ENCODE measurements around the gene WDR54.

WDR54 gene

DNA sequence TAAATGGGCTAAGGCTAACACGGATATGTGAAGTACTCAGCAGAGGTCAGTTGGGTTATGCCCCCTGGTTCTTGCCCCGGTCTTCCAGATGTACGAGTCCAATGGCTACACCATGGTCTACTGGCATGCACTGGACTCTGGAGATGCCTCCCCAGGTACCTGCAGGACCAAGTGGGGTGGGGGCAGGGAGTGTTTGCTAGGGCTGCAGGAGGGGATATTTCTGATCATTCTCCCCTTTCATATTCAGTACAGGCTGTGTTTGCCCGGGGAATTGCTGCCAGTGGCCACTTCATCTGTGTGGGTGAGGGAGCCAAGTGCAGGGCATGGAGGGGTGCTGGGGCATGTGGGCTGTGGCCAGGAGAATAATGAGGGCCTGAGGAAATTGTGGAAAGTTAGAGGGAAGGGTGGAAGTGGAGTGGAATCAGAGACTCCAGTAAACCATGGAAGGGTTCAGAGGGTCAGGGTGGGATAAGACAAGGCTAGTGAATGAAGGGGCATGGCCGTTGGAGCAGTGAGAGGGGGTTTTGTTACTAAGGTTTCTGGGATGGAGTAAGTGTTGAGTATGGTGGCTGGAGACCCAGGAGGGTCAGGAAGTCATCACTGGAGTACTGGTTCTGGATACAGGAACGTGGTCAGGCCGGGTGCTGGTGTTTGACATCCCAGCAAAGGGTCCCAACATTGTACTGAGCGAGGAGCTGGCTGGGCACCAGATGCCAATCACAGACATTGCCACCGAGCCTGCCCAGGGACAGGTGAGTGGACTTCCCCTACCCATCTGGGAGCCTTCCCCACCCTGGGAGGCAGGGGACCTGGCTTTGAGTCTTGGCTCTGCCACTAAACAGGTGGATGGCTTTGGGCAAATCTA is 1.9 kb downstream of the WDR54 start:
- H3K9me3 ChIP-seq (ENCODE audit: insufficient read depth, low read length, severe bottlenecking): no peaks in the 10 kb centered on the region
- no peaks in the 10 kb centered on the region for H3K27me3 ChIP-seq (ENCODE audit: insufficient read depth, low read length, poor library complexity)
- no peak for DNase-seq
- no peak for TF ChIP-seq EZH2 (IDR thresholded peaks at IDR 0.05; ENCODE audit: borderline replicate concordance, low read depth, low read length, severe bottlenecking)
- TF ChIP-seq, protein P1, sequence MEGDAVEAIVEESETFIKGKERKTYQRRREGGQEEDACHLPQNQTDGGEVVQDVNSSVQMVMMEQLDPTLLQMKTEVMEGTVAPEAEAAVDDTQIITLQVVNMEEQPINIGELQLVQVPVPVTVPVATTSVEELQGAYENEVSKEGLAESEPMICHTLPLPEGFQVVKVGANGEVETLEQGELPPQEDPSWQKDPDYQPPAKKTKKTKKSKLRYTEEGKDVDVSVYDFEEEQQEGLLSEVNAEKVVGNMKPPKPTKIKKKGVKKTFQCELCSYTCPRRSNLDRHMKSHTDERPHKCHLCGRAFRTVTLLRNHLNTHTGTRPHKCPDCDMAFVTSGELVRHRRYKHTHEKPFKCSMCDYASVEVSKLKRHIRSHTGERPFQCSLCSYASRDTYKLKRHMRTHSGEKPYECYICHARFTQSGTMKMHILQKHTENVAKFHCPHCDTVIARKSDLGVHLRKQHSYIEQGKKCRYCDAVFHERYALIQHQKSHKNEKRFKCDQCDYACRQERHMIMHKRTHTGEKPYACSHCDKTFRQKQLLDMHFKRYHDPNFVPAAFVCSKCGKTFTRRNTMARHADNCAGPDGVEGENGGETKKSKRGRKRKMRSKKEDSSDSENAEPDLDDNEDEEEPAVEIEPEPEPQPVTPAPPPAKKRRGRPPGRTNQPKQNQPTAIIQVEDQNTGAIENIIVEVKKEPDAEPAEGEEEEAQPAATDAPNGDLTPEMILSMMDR (IDR thresholded peaks at IDR 0.05; ENCODE audit: borderline replicate concordance, extremely low read depth, low read length, poor library complexity, severe bottlenecking): no peak
- peaks cover 12% of the 10 kb centered on the region for H3K79me2 ChIP-seq (ENCODE audit: insufficient read depth, low read length)
- no peaks in the 10 kb centered on the region for H4K20me1 ChIP-seq (ENCODE audit: insufficient read depth, low read length)
- H2AFZ ChIP-seq (ENCODE audit: low read depth, low read length): no peak overlapping the region
- no peak overlapping the region for H3K4me3 ChIP-seq (ENCODE audit: low read depth in 1 of 2, low read length in 2 of 2)
- no peak for ATAC-seq (ENCODE audit: insufficient read depth, low read depth)
- peak overlapping the region; percentile 100 for H3K4me2 ChIP-seq (ENCODE audit: insufficient read depth, low read length)
- peaks cover 32% of the 10 kb centered on the region for H3K4me1 ChIP-seq (ENCODE audit: insufficient read depth, low read length)
- peak overlapping the region; percentile 11; the same call in 1 of the 2 replicates for H3K9ac ChIP-seq (ENCODE audit: low read depth, low read length)
- H3K36me3 ChIP-seq (ENCODE audit: insufficient read depth, low read length): peaks cover 42% of the 10 kb centered on the region
- no peak overlapping the region for H3K27ac ChIP-seq (ENCODE audit: low read length)

DNA sequence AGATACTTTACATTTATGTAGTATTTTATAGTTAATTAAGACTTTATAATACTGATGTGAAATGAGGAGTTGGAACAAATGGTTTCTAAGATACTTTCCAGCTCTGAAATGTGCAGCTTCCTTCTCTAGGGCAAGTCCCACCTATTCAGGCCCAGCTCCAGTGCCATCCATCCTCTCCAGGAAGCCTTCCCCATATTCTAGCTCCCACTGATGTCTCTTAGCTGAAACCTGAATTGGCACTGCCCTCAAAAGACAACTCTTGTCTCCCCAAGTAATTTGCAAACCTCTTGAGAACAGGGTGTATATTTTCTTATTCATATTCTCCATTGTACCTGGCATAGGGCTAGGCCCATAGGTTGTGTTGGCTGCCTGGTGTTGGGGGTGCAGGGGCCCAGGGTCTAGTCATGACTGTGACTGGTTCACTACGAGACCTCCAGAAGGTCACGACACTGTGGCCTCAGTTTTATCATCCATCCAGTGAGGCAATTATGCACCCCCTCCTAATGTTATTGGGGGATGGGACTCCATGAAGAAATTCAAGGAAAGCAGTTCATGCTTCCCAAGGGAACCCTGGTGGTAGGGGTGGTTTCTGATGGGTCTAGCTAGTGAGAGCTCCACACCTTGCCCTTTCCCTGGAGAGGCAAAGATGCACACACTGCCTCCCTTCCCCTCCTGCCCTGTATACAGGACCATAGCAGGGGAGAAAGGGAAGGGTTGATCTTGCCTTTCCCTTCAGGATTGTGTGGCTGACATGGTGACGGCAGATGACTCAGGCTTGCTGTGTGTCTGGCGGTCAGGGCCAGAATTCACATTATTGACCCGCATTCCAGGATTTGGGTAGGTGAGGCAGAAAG is 2.8 kb downstream of the WDR54 start:
- no peak for DNase-seq
- H3K36me3 ChIP-seq (ENCODE audit: insufficient read depth, low read length): peaks cover 51% of the 10 kb centered on the region
- TF ChIP-seq, protein P1 (IDR thresholded peaks at IDR 0.05; ENCODE audit: borderline replicate concordance, extremely low read depth, low read length, poor library complexity, severe bottlenecking): no peak
- no peak for TF ChIP-seq EZH2 (IDR thresholded peaks at IDR 0.05; ENCODE audit: borderline replicate concordance, low read depth, low read length, severe bottlenecking)
- no peak overlapping the region for H3K27ac ChIP-seq (ENCODE audit: low read length)
- no peaks in the 10 kb centered on the region for H3K9me3 ChIP-seq (ENCODE audit: insufficient read depth, low read length, severe bottlenecking)
- ATAC-seq (ENCODE audit: insufficient read depth, low read depth): no peak
- peaks cover 12% of the 10 kb centered on the region for H3K79me2 ChIP-seq (ENCODE audit: insufficient read depth, low read length)
- H3K4me2 ChIP-seq (ENCODE audit: insufficient read depth, low read length): no peak overlapping the region
- H4K20me1 ChIP-seq (ENCODE audit: insufficient read depth, low read length): no peaks in the 10 kb centered on the region
- peaks cover 32% of the 10 kb centered on the region for H3K4me1 ChIP-seq (ENCODE audit: insufficient read depth, low read length)
- no peak overlapping the region for H3K4me3 ChIP-seq (ENCODE audit: low read depth in 1 of 2, low read length in 2 of 2)
- no peak overlapping the region for H2AFZ ChIP-seq (ENCODE audit: low read depth, low read length)
- no peaks in the 10 kb centered on the region for H3K27me3 ChIP-seq (ENCODE audit: insufficient read depth, low read length, poor library complexity)
- H3K9ac ChIP-seq (ENCODE audit: low read depth, low read length): no peak overlapping the region

DNA sequence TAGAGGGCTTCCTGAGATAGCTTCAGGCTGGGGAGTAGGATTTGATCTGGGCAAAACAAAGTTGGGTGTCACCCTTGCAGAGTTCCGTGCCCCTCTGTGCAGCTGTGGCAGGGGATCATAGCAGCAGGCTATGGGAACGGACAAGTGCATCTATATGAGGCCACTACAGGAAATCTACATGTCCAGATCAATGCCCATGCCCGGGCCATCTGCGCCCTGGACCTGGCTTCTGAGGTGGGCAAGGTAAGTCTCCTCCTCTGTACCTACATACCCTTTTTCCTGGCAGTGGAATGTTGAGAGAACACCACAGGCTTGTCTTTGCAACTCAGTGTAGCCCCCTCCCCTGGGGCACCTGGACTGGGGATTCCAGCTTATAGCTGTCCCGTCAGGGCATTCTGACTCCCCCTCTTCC is 3.5 kb downstream of the WDR54 start:
- H3K27me3 ChIP-seq (ENCODE audit: insufficient read depth, low read length, poor library complexity): no peaks in the 10 kb centered on the region
- peaks cover 12% of the 10 kb centered on the region for H3K79me2 ChIP-seq (ENCODE audit: insufficient read depth, low read length)
- H3K4me1 ChIP-seq (ENCODE audit: insufficient read depth, low read length): peaks cover 32% of the 10 kb centered on the region
- TF ChIP-seq EZH2 (IDR thresholded peaks at IDR 0.05; ENCODE audit: borderline replicate concordance, low read depth, low read length, severe bottlenecking): no peak
- TF ChIP-seq, protein P1 (IDR thresholded peaks at IDR 0.05; ENCODE audit: borderline replicate concordance, extremely low read depth, low read length, poor library complexity, severe bottlenecking): no peak
- H2AFZ ChIP-seq (ENCODE audit: low read depth, low read length): no peak overlapping the region
- no peak overlapping the region for H3K27ac ChIP-seq (ENCODE audit: low read length)
- no peak overlapping the region for H3K4me3 ChIP-seq (ENCODE audit: low read depth in 1 of 2, low read length in 2 of 2)
- ATAC-seq (ENCODE audit: insufficient read depth, low read depth) (no peak), DNase-seq (no peak)
- peaks cover 57% of the 10 kb centered on the region for H3K36me3 ChIP-seq (ENCODE audit: insufficient read depth, low read length)
- H3K4me2 ChIP-seq (ENCODE audit: insufficient read depth, low read length): no peak overlapping the region
- H3K9me3 ChIP-seq (ENCODE audit: insufficient read depth, low read length, severe bottlenecking): no peaks in the 10 kb centered on the region
- no peak overlapping the region for H3K9ac ChIP-seq (ENCODE audit: low read depth, low read length)
- no peaks in the 10 kb centered on the region for H4K20me1 ChIP-seq (ENCODE audit: insufficient read depth, low read length)

All from DND-41 (cell line).